NCI-H345 treated with DMSO at 0.1 percent for 48 hours (cell line): ENCODE data around the gene DOCK4.

Source experiments
- DNase-seq: peaks from one replicate; lab custom pipeline; 2025; ENCODE audit not compliant: unreplicated experiment; lab: John Stamatoyannopoulos, UW

Gene DOCK4

GRCh38 chr7:112223310-112223709 is 17.1 kb upstream of the DOCK4 start:
- no peak for DNase-seq

- no peak for DNase-seq
These were observed 14.8 kb upstream of the DOCK4 start for GRCh38 chr7:112220877-112221434.

DNA sequence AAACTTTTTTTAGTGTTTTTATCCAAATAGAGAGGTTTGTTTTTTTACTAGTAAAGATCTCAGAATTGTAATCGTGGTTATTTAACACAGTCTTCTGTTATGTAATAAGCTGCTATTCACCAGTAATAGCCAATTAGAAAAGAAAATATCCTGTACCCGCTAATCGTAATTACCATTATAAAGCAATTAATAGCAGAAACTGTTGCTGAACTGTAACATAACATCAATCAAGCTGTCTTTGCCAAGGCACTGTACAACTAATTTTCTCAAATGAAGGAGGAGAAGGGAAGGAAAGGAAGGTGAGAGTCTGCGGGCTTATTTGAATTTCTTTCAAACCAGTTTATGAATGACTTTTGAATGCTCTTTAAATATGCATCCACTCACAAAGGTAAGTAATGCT is 9.6 kb upstream of the DOCK4 start:
- DNase-seq, result no peak

DNA sequence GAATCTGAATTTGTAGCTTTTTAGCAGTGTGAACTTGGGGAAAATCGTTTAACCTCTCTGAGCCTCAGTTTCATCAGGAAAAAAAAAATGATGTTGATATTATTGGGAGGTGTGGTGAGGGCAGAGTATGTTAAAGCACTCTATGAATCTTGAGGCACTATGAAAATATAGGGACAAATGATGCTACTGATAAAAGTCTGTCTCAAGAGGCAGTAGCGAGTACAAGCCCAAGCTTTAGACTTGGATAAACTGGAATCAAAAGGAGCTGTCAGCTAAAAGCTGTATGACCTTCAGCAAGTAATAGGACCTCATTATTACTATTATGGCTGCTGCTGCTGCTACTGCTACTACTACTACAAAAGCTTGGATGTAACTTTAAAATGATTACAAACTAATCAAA is 8.7 kb upstream of the DOCK4 start:
- DNase-seq, result no peak

DNA sequence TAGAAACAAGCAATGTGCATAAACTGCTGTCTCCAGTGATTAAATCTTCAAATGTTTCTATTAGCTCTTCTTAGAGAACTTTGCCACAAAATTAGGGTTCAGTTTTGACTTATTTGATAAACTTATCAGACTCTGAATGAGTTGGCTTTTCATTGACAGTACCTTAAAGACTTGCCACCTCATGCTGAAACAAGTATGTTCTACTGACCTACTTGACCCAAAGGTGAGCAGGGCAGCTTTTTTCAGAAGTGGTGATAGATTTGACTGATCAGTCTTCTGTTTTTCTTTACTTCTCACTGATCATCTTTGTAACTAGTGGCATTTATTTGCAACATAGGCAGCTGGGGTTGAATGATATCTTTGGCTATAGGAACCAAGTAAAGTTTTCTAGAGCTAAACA is 8.1 kb upstream of the DOCK4 start:
- DNase-seq, result no peak

GRCh38 chr7:112213735-112214134 is 7.5 kb upstream of the DOCK4 start:
- no peak for DNase-seq

GRCh38 chr7:112212571-112212970 is 6.4 kb upstream of the DOCK4 start:
- no peak for DNase-seq

DNA sequence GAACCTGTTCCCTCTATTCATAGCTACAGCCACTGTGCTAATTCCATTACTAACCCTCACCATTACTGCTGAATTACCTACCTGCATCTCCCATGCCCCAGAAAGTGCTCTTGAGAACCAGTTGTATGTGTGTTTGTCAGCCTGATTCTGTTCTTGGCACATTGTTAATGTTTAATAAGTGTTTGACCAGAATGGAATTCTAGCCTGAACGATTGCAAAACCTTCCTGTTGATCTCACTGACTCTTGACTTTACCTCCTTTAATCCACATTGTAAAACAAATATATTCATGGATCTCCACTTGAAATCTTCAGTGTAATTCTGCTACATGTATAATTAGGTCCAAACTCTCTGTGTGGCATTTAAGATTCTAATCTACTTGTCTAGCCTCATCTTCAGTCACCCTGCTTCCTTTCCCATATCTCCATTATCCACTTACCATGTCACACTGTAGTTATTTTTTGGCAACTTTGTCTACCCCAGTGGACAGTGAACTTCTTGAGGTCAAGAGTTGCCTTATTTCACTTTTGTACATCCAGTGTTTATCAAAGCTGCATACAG is 5.2 kb upstream of the DOCK4 start:
- DNase-seq, result no peak

DNA sequence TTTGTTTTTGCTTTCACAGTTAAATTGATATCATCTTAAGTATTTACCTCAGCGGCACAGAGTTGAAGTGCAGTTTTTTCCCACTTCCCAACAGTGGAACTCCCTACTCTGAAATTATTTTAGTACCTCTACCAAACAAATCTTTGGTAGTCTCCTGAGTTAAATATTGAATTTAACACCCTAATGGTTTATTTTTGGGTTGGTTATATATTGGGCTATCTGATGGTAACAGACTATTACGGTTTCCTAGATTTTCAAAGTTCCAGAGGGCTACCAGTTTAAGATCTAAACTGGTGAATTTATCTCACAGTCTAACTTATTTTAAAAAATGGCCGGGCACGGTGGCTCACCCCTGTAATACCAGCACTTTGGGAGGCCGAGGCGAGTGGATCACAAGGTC is 1.6 kb upstream of the DOCK4 start:
- DNase-seq, result no peak

- DNase-seq, result no peak
These were observed 893 bp upstream of the DOCK4 start for GRCh38 chr7:112206991-112207592.

- peak; percentile 47 for DNase-seq
These were observed 609 bp downstream of the DOCK4 start for GRCh38 chr7:112205343-112206237.

DNA sequence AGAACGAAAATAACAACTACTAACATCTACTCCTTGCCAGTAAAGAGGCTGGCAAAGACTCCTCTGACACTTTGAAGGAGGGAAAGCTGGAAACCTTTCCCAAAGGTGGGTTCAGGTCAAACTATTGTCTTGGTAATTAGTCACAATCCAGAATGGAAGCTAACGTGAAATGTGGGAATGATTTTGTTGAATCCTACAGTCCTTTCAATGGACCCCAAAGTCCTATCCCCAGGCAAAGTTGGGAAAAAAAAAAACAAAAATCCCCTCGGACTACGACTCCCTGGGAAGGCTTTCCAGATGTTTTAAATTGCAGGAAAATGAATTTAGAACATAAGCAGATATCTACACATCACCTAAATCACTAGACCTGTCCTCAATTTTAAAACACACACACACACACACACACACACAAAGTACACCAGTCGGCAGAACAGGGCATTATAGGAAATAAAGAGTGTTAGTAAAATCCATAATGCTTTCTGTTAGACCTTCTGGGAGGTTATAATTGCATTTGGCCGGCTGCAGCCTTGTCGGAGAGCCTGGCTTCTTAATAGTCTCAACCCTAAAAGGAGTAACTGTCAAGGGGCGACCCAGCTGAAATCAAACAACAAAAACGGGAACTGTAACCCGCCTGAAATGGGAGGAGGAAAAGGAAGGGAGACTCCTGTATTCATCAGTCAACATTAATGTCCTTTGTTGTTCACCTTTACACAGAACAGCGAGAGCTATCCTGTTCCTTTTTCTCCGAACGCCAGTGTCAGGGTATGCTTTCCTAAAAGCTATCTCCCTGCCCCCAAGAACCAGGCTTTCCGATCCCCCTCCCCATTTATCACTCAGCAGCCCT is 1.5 kb downstream of the DOCK4 start:
- peak; percentile 37 for DNase-seq

- DNase-seq, result no peak
These were observed 2.8 kb downstream of the DOCK4 start for GRCh38 chr7:112203365-112203739.

- peak; percentile 70 for DNase-seq
These were observed 3.4 kb downstream of the DOCK4 start for GRCh38 chr7:112202816-112203215.

DNA sequence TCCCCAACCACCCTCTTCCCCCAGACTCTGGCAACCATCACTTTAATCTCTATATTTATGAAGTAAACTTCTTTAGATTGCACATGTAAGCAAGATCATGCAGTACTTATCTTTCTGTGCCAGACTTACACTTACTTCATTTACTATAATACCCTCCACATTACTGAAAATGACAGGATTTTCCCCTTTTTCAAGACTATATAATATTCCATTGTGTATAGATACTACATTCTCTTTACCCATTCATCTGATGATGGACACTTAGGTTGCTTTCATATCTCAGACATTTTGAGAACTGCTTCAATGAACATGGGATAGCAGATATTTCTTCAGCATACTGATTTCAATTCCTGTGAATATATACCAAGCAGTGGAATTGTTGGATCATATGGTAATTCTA is 4.4 kb downstream of the DOCK4 start:
- no peak for DNase-seq

GRCh38 chr7:112201411-112201810 is 4.8 kb downstream of the DOCK4 start:
- no peak for DNase-seq

- DNase-seq, result no peak
These were observed 6.5 kb downstream of the DOCK4 start for GRCh38 chr7:112199672-112200071.

- DNase-seq, result no peak
These were observed 7.1 kb downstream of the DOCK4 start for GRCh38 chr7:112199035-112199655.

GRCh38 chr7:112197322-112197721 is 8.9 kb downstream of the DOCK4 start:
- no peak for DNase-seq

- no peak for DNase-seq
These were observed 10.5 kb downstream of the DOCK4 start for GRCh38 chr7:112195717-112196116.
